GM19395 (cell line): ENCODE data around the gene HTR5A.

Source experiments
- ATAC-seq: cut with Tn5 transposase; IDR thresholded peaks from one replicate; pipeline ENCODE4 v1.9.1; 2021; ENCODE audit warnings: mild to moderate bottlenecking, moderate library complexity; ENCODE audit not compliant: unreplicated experiment

Gene HTR5A

DNA sequence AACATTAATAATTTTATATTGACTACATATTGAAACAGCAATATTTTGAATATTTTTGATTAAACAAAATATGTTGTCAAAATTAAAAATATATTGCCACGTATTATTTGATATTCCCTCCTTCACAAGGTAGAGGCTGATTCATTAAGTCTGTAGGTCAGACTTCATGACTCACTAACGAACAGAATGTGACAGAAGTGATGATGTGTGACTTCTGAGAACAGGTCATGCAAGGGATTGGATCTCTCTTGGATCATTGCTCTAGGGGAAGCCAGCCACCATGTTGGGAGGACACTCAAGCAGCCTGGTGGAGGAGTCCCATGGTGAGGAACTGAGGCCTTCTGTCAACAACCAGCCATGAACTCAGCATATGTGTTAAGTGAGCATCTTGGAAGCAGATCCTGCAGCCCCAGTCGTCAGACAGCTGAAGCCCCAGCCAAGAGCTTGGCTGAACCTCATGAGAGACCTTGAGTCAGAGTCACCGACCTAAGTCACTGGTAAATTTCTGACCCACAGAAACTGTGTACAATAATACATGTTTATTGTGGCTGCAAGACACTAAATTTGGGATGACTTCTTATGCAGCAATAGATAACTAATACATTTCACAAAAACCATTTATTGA is 66.6 kb downstream of the HTR5A start:
- no peak for ATAC-seq
